ENCODE data around the gene CTDP1. TPM values are rescaled to one million over a fixed set of nuclear protein-coding genes. Genes with fewer than 3 reads are reported as not detected.

Gene CTDP1
- total and polyA plus RNA-seq, 2 experiments from 2014 or later, result 20.4 to 20.6 TPM

- no peaks in the 10 kb centered on the region for H3K27me3 ChIP-seq
- H4K20me1 ChIP-seq (ENCODE audit: insufficient read depth, poor library complexity, severe bottlenecking), result no peaks in the 10 kb centered on the region
- no peaks in the 10 kb centered on the region for H3K36me3 ChIP-seq (replicated peaks; ENCODE audit: insufficient read depth, low read depth)
- H3K4me1 ChIP-seq (ENCODE audit: insufficient read depth), result no peaks in the 10 kb centered on the region
- H3K9me2 ChIP-seq (replicated peaks; ENCODE audit: insufficient read depth), result no peaks in the 10 kb centered on the region
- no peak overlapping the region for H2AFZ ChIP-seq
- no peak overlapping the region for H3K27ac ChIP-seq
- no peak for DNase-seq (ENCODE audit: low spot score)
- no peak overlapping the region for H3K4me2 ChIP-seq
- no peaks in the 10 kb centered on the region for H3K79me2 ChIP-seq
- H3K9me3 ChIP-seq (ENCODE audit: low read depth), result no peaks in the 10 kb centered on the region
- H3K4me3 ChIP-seq, result no peak overlapping the region
- TF ChIP-seq EZH2phosphoT487 (IDR thresholded peaks at IDR 0.05; ENCODE audit: low read depth, severe bottlenecking, unreplicated experiment) (no peak), EZH2 (IDR thresholded peaks at IDR 0.05; ENCODE audit: borderline replicate concordance) (no peak)
- WGBS (ENCODE audit: low lambda C conversion rate, missing lambda C conversion rate), result 91% methylated on average over 11 of the region's 11 CpGs
Measured at GRCh38 chr18:79756826-79757225, 77.2 kb downstream of the CTDP1 start.

- no peak overlapping the region for H3K27ac ChIP-seq
- no peaks in the 10 kb centered on the region for H3K79me2 ChIP-seq
- DNase-seq (ENCODE audit: low spot score), result no peak
- no peaks in the 10 kb centered on the region for H4K20me1 ChIP-seq (ENCODE audit: insufficient read depth, poor library complexity, severe bottlenecking)
- H3K9me3 ChIP-seq (ENCODE audit: low read depth), result no peaks in the 10 kb centered on the region
- no peak overlapping the region for H2AFZ ChIP-seq
- no peak overlapping the region for H3K4me3 ChIP-seq
- WGBS (ENCODE audit: low lambda C conversion rate, missing lambda C conversion rate), result 48% methylated on average over 1 of the region's 1 CpG
- H3K4me2 ChIP-seq, result no peak overlapping the region
- H3K9me2 ChIP-seq (replicated peaks; ENCODE audit: insufficient read depth), result no peaks in the 10 kb centered on the region
- H3K27me3 ChIP-seq, result no peaks in the 10 kb centered on the region
- H3K36me3 ChIP-seq (replicated peaks; ENCODE audit: insufficient read depth, low read depth), result no peaks in the 10 kb centered on the region
- TF ChIP-seq, protein P1, sequence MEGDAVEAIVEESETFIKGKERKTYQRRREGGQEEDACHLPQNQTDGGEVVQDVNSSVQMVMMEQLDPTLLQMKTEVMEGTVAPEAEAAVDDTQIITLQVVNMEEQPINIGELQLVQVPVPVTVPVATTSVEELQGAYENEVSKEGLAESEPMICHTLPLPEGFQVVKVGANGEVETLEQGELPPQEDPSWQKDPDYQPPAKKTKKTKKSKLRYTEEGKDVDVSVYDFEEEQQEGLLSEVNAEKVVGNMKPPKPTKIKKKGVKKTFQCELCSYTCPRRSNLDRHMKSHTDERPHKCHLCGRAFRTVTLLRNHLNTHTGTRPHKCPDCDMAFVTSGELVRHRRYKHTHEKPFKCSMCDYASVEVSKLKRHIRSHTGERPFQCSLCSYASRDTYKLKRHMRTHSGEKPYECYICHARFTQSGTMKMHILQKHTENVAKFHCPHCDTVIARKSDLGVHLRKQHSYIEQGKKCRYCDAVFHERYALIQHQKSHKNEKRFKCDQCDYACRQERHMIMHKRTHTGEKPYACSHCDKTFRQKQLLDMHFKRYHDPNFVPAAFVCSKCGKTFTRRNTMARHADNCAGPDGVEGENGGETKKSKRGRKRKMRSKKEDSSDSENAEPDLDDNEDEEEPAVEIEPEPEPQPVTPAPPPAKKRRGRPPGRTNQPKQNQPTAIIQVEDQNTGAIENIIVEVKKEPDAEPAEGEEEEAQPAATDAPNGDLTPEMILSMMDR (IDR thresholded peaks at IDR 0.05; ENCODE audit: poor library complexity), result no peak
- TF ChIP-seq EZH2phosphoT487 (IDR thresholded peaks at IDR 0.05; ENCODE audit: low read depth, severe bottlenecking, unreplicated experiment) (no peak), EZH2 (IDR thresholded peaks at IDR 0.05; ENCODE audit: borderline replicate concordance) (no peak)
- H3K4me1 ChIP-seq (ENCODE audit: insufficient read depth), result no peaks in the 10 kb centered on the region
Measured at GRCh38 chr18:79760348-79760747, 80.7 kb downstream of the CTDP1 start.

- no peaks in the 10 kb centered on the region for H3K9me3 ChIP-seq (ENCODE audit: low read depth)
- no peaks in the 10 kb centered on the region for H4K20me1 ChIP-seq (ENCODE audit: insufficient read depth, poor library complexity, severe bottlenecking)
- no peak overlapping the region for H3K27ac ChIP-seq
- no peaks in the 10 kb centered on the region for H3K27me3 ChIP-seq
- DNase-seq (ENCODE audit: low spot score), result no peak
- H2AFZ ChIP-seq, result no peak overlapping the region
- 100% methylated on average over 1 of the region's 1 CpG for WGBS (ENCODE audit: low lambda C conversion rate, missing lambda C conversion rate)
- no peaks in the 10 kb centered on the region for H3K36me3 ChIP-seq (replicated peaks; ENCODE audit: insufficient read depth, low read depth)
- no peak overlapping the region for H3K4me3 ChIP-seq
- H3K4me1 ChIP-seq (ENCODE audit: insufficient read depth), result no peaks in the 10 kb centered on the region
- H3K4me2 ChIP-seq, result no peak overlapping the region
- no peaks in the 10 kb centered on the region for H3K9me2 ChIP-seq (replicated peaks; ENCODE audit: insufficient read depth)
- TF ChIP-seq, protein P1 (IDR thresholded peaks at IDR 0.05; ENCODE audit: poor library complexity), result no peak
- no peak for TF ChIP-seq EZH2phosphoT487 (IDR thresholded peaks at IDR 0.05; ENCODE audit: low read depth, severe bottlenecking, unreplicated experiment)
- TF ChIP-seq EZH2 (IDR thresholded peaks at IDR 0.05; ENCODE audit: borderline replicate concordance), result no peak
- H3K79me2 ChIP-seq, result no peaks in the 10 kb centered on the region
Measured at GRCh38 chr18:79760881-79761280, 81.3 kb downstream of the CTDP1 start.

DNA sequence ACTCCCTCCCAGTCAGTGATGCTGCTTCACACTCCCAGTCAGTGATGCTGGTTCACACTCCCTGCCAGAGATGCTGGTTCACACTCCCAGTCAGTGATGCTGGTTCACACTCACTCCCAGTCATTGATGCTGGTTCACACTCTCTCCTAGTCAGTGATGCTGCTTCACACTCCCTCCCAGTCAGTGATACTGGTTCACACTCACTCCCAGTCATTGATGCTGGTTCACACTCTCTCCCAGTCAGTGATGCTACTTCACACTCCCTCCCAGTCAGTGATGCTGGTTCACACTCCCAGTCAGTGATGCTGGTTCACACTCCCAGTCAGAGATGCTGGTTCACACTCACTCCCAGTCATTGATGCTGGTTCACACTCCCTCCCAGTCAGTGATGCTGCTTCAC lies 83.8 kb downstream of the CTDP1 start:
- H4K20me1 ChIP-seq (ENCODE audit: insufficient read depth, poor library complexity, severe bottlenecking), result no peaks in the 10 kb centered on the region
- H3K36me3 ChIP-seq (replicated peaks; ENCODE audit: insufficient read depth, low read depth), result no peaks in the 10 kb centered on the region
- H2AFZ ChIP-seq, result no peak overlapping the region
- no peaks in the 10 kb centered on the region for H3K79me2 ChIP-seq
- no peaks in the 10 kb centered on the region for H3K9me2 ChIP-seq (replicated peaks; ENCODE audit: insufficient read depth)
- no peak overlapping the region for H3K27ac ChIP-seq
- DNase-seq (ENCODE audit: low spot score), result no peak
- no peaks in the 10 kb centered on the region for H3K9me3 ChIP-seq (ENCODE audit: low read depth)
- H3K27me3 ChIP-seq, result no peaks in the 10 kb centered on the region
- TF ChIP-seq, protein P1 (IDR thresholded peaks at IDR 0.05; ENCODE audit: poor library complexity), result no peak
- TF ChIP-seq EZH2 (IDR thresholded peaks at IDR 0.05; ENCODE audit: borderline replicate concordance) (no peak), EZH2phosphoT487 (IDR thresholded peaks at IDR 0.05; ENCODE audit: low read depth, severe bottlenecking, unreplicated experiment) (no peak)
- H3K4me3 ChIP-seq, result no peak overlapping the region
- no peaks in the 10 kb centered on the region for H3K4me1 ChIP-seq (ENCODE audit: insufficient read depth)
- H3K4me2 ChIP-seq, result no peak overlapping the region

All from hepatocyte (in vitro differentiated cells).